T-helper 17 cell (primary cell): ENCODE measurements around the gene PDZK1. TPM values are rescaled to one million over a fixed set of nuclear protein-coding genes. Genes with fewer than 3 reads are reported as not detected.
"Not testable (repeated sequence)": the region's sequence is repeated elsewhere in the genome, so short reads cannot be mapped to it uniquely, and the experiment has no call there.

Experiments
- ATAC-seq: fragments of 150-1000 bp; cut with Tn5 transposase; 2 replicates; pipeline ENCODE4 v1.10.0; 2021; ENCODE audit warnings: mild to moderate bottlenecking, moderate library complexity
- DNase-seq, 3 donors: peaks; one replicate each; pipeline versions ENCODE4 v3.0.0 to v3.0.0-alpha.2; 2020 to 2021
- H3K9me3 ChIP-seq: one replicate; pipeline ENCODE4 v1.7.0; 2013; ENCODE audit warnings: low read length, mild to moderate bottlenecking; ENCODE audit not compliant: control insufficient read depth, poor library complexity, severe bottlenecking
- H3K27ac Mint-ChIP-seq: one replicate; pipeline ENCODE4 v1.8.0; 2022; ENCODE audit warnings: mild to moderate bottlenecking, moderate library complexity, mixed read lengths
- H3K27me3 Mint-ChIP-seq: one replicate; pipeline ENCODE4 v1.8.0; 2022; ENCODE audit warnings: mixed read lengths
- H3K36me3 Mint-ChIP-seq: one replicate; pipeline ENCODE4 v1.8.0; 2022; ENCODE audit warnings: low read depth, mixed read lengths
- H3K4me1 Mint-ChIP-seq: one replicate; pipeline ENCODE4 v1.8.0; 2022; ENCODE audit warnings: mild to moderate bottlenecking, mixed read lengths
- H3K4me3 Mint-ChIP-seq: one replicate; pipeline ENCODE4 v1.8.0; 2022; ENCODE audit warnings: mild to moderate bottlenecking, moderate library complexity, mixed read lengths
- total RNA-seq, 4 donors: library from RNA in 2 of 4; stranded (reverse) in 2 of 4; gene quantifications; one replicate each; pipeline ENCODE4 v1.2.3 and lab custom pipeline; 2022 to 2026

Gene PDZK1
- total RNA-seq = under 1 TPM in 1 of 2 donors, not detected in 1; 0.55 TPM
- total RNA-seq (lab: John Stamatoyannopoulos, UW) = 0 to 0.08 reads per million in 2 donors

DNA sequence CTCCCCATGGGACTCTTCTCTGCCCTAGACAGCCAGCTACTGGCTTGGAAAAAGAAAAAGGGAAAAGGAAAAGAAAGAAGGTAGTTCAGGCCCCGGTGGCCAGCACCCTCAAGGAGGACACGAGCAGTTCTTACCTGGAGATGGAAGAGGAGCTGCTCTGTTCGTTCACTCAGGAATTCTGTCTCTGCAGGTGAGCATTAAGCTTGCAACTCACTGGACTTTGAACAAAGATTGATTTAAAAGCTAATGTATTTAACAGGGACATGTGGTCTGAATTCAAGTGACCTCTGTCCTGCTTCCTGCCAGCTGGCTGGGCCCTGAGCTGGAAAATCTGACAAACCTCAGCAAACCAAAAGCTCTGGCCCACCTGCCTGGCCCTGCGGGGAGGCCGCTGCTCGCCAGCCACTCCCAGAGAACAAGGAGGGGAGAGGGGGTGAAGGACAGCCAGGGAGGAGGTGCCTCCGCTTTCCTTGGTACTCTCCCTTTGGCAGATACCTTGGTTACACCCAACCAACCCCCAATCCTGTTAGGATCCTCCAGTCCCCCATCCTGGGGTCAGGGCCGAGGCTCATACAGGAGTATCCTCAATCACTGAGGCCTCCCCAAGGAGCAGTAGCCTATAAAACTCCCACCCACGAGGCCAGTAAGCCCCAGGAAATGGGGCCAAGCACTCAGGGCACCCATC lies at the start of gene PDZK1:
Gene PDZK1, minus strand, starts transcription at position 186 of the 685 bp plus-strand sequence. CDS start 19,347 bp downstream, outside the sequence.
- no peak for ATAC-seq

DNA sequence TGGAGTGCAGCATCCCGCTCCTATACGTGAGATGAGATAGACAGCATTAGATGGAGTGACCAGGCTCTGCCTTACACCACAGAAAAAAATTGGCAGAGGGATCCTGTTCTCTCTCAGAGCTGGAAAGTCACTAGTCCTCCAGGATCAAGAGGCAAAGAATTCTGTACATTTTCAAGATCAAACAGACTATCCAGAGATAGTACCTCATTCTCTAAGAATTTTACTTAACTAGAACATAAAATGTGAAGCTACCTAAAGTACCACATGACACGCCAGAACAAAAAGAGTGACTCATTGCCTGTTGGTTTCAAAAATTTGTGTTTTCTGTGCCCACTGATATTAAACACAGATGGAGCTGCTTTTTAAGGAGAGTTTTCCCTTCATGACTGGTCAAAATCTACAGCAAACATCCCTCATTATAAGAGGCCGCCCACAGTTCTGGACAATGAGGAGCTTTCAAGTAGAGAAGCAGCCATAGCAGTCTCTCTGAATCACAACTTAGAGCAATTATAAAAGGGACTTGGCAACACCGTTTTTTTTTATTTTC lies 44.4 kb upstream of the PDZK1 start:
- H3K4me3 Mint-ChIP-seq = no peak overlapping the region
- H3K27me3 Mint-ChIP-seq = no peaks in the 10 kb centered on the region
- DNase-seq (no peak), ATAC-seq (no peak)
- H3K36me3 Mint-ChIP-seq = peaks cover 21% of the 10 kb centered on the region
- H3K9me3 ChIP-seq = no peaks in the 10 kb centered on the region
- H3K27ac Mint-ChIP-seq = no peak overlapping the region
- peaks cover 11% of the 10 kb centered on the region for H3K4me1 Mint-ChIP-seq

More for the DNA sequence above, at the start of gene PDZK1:
- H3K27me3 Mint-ChIP-seq = peaks cover 10% of the 10 kb centered on the region
- no peak within 1 kb of the TSS for H3K4me3 Mint-ChIP-seq
- peaks cover 4% of the 10 kb centered on the region for H3K4me1 Mint-ChIP-seq
- H3K9me3 ChIP-seq = no peaks in the 10 kb centered on the region
- no peak within 1 kb of the TSS for H3K27ac Mint-ChIP-seq
- no peak for DNase-seq
- no peaks in the 10 kb centered on the region for H3K36me3 Mint-ChIP-seq

DNA sequence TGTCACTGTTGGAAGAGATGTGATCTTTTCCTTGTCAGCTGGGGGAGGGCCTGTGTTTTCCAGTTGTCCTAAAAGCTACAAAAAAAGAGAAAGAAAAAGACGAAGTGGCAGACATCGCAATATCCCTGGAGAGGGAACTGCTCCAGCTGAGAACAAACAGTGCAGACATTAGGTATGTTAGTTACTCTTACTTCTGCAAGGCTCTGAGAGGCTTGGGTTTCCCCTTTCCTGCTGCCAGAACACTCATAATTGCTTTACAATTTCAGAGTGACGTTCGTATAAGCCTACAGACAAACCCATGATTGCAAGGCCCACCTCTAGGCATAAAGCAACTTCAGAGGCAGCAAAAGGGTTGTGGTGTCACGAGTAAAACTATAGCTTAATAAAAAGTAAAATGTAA lies 43.3 kb upstream of the PDZK1 start:
- Mint-ChIP-seq H3K36me3 (peaks cover 21% of the 10 kb centered on the region), H3K4me3 (no peak overlapping the region), H3K27ac (peak overlapping the region; percentile 47), H3K4me1 (peaks cover 11% of the 10 kb centered on the region), H3K27me3 (no peaks in the 10 kb centered on the region)
- ATAC-seq (no peak), DNase-seq (no peak)
- no peaks in the 10 kb centered on the region for H3K9me3 ChIP-seq

DNA sequence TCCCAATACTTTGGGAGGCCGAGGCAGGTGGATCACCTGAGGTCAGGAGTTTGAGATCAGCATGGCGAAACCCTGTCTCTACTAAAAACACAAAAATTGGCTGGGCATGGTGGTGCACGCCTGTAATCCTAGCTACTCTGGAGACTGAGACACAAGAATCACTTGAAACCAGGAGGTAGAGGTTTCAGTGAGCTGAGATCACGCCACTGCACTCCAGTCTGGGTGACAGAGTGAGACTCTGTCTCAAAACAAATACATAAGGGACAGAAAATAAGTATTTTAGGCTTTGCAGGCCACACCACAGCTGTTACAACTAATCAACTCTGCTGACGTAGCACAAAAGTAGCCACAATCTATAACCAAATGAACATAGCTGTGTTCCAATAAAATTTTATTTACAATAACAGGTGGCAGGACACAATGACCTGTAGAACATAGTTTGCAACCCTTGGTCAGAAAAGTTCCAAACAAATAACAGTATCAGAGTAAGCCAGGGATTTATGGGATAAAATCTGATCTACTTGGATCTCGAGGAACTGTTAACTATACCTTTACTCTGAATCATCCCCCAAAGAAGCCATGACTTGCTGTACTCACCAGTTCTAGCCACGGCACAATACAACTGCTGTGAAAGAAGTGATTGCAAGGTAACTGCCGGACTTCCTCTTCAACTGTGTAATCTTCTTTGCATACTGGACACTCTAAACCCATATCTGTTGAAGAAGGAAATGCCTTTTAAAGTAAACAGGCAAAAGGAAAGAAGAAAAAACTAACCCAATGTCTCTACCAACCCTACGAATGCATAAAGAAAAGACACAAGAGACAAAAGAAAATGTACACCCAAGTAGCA lies 40.5 kb upstream of the PDZK1 start:
- peaks cover 24% of the 10 kb centered on the region for H3K36me3 Mint-ChIP-seq
- no peaks in the 10 kb centered on the region for H3K9me3 ChIP-seq
- H3K4me3 Mint-ChIP-seq = no peak overlapping the region
- ATAC-seq (no peak), DNase-seq (no peak)
- no peak overlapping the region for H3K27ac Mint-ChIP-seq
- no peaks in the 10 kb centered on the region for H3K27me3 Mint-ChIP-seq
- peaks cover 11% of the 10 kb centered on the region for H3K4me1 Mint-ChIP-seq

DNA sequence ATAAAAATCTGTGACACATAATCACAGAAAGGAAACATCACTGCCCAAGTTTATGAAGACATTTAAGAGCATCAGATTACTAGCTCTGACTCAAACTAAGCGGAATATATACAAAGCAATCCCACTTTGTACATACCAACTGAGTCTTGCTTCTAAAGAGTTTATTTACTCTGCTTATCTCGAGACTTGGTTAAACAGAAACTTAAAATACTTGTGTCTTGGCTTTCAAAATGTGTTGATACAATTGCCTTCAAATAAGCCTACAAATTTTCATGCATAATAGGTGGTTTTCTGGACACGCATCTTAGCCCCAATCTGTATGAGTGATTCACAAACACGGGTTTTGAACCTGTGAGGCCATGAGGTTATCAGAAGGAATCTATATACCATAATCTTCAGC lies 33.1 kb upstream of the PDZK1 start:
- H3K27me3 Mint-ChIP-seq = no peaks in the 10 kb centered on the region
- no peaks in the 10 kb centered on the region for H3K9me3 ChIP-seq
- ATAC-seq (no peak), DNase-seq (no peak)
- peaks cover 7% of the 10 kb centered on the region for H3K4me1 Mint-ChIP-seq
- peak overlapping the region; percentile 21 for H3K4me3 Mint-ChIP-seq
- no peak overlapping the region for H3K27ac Mint-ChIP-seq
- peaks cover 9% of the 10 kb centered on the region for H3K36me3 Mint-ChIP-seq

DNA sequence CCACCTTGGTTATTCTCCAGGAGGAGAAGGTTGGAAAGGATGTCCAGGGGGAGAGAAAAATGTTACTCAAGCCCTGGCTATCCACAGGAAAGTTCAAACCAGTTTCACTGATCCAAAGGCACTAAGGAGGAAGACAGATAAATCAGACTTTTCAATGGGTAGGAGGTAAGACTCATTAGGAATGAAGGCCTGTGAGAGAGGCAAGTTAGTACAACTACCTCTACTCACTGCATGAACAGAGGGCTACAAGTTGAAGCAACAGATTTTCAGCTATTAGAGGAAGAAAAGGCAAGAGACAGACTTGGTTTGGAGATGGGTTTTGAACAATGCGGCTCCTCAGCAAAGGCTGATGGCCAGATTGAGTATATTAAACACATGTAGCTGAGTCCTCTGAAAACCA lies 29.0 kb upstream of the PDZK1 start:
- DNase-seq = no peak
- Mint-ChIP-seq H3K4me1 (peaks cover 13% of the 10 kb centered on the region), H3K27me3 (no peaks in the 10 kb centered on the region), H3K36me3 (peaks cover 4% of the 10 kb centered on the region), H3K4me3 (no peak overlapping the region), H3K27ac (no peak overlapping the region)
- ATAC-seq = no peak
- no peaks in the 10 kb centered on the region for H3K9me3 ChIP-seq

DNA sequence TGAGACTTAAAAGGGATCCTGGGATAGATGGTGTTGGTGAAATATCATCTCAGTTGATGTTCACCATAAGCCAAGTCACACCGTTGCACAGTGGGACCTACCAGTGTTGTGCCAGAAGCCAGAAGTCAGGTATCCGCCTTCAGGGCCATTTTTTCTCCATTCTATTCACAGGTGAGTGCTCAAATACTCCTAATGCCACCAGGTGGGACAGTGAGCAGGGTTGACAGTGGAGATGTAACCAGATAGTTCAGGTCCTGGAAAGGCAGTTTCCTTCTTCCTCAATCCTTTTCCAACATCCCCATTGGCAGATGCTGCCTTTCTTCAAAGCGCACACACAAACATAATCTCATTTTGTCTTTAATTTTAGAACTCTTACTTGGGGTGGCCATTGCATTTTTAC lies 23.7 kb upstream of the PDZK1 start:
- no peaks in the 10 kb centered on the region for H3K9me3 ChIP-seq
- Mint-ChIP-seq H3K27me3 (no peaks in the 10 kb centered on the region), H3K36me3 (peaks cover 6% of the 10 kb centered on the region), H3K27ac (no peak overlapping the region), H3K4me3 (no peak overlapping the region), H3K4me1 (peaks cover 6% of the 10 kb centered on the region)
- ATAC-seq = no peak
- DNase-seq = no peak

DNA sequence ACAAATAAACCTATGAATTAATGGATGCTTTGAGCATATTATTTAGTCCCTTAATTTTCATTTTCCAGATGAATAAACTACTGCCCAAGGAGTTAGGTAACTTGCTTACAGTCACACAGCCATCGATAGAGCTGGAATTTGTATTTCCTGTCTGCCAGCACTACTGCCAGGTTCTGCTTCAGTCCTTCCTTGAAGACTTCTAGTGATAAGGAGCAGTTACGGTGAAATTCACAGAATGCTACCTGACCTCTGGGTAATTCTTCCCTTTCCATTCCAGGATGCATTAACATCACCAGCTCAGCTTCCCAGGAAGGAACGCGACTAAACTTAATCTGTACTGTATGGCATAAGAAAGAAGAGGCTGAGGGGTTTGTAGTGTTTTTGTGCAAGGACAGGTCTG lies 23.3 kb upstream of the PDZK1 start:
- Mint-ChIP-seq H3K27ac (no peak overlapping the region), H3K4me3 (no peak overlapping the region), H3K36me3 (peaks cover 6% of the 10 kb centered on the region), H3K27me3 (no peaks in the 10 kb centered on the region), H3K4me1 (peaks cover 6% of the 10 kb centered on the region)
- no peaks in the 10 kb centered on the region for H3K9me3 ChIP-seq
- DNase-seq (no peak), ATAC-seq (no peak)

DNA sequence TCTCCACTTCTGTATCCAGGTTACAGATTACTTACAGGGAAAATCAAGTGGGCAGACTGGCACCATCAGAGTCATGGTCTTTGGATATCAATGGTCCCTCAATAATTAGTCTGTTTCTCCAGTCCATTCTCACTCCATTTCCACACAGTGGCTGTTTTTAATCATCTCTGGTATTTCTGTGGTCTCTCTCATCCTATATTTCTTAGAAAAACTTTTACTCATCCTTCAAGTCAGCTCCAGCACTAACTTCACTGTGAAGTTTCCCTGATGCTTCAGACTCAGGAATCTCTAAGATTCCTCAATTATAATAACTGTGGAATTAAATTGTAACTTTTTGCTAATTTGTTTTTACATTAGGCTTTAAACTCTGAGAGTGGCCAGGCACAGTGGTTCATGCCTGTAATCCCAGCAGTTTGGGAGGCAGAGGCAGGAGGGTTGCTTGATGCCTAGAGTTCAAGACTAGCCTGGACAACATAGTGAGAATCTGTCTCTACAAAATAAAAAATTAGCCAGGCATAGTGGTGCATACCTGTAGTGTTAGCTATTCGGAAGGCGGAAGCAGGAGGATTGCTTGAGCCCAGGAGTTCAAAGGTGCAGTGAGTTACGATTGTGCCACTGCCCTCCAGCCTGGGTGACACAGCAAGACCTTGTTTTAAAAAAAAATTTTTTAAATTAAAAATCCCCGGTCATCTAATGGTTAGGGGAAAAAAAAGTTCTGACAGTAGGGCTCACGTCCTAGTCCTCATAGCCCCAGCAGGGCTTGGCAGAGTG lies 22.7 kb upstream of the PDZK1 start:
- H3K27ac Mint-ChIP-seq = no peak overlapping the region

DNA sequence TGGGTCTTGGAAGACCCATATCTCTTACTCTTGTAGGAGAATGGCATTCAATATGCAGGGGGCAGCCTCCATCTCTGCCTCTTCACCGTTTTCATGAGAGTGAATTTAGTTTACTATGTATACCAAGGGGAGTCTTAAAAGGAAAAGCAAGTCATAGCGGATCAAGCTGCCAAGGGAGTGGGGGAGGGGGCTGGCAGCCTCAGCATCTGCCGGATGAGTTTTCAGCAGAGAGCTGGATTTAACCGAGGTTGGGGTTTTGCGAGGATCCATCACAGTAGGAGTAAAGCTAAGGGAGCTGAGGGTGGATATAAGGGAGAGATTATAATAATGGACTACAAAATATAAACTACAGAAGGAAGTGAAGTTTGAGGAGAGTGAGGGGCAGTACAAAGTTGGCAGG lies 22.0 kb upstream of the PDZK1 start:
- Mint-ChIP-seq H3K27ac (no peak overlapping the region), H3K27me3 (no peaks in the 10 kb centered on the region), H3K4me3 (no peak overlapping the region), H3K4me1 (peaks cover 5% of the 10 kb centered on the region), H3K36me3 (peaks cover 6% of the 10 kb centered on the region)
- no peaks in the 10 kb centered on the region for H3K9me3 ChIP-seq
- no peak for ATAC-seq
- DNase-seq = no peak

More for the DNA sequence above, 22.7 kb upstream of the PDZK1 start:
- no peaks in the 10 kb centered on the region for H3K9me3 ChIP-seq
- no peaks in the 10 kb centered on the region for H3K27me3 Mint-ChIP-seq
- H3K36me3 Mint-ChIP-seq = peaks cover 6% of the 10 kb centered on the region
- H3K4me3 Mint-ChIP-seq = no peak overlapping the region
- ATAC-seq (no peak), DNase-seq (no peak)
- H3K4me1 Mint-ChIP-seq = peaks cover 6% of the 10 kb centered on the region

DNA sequence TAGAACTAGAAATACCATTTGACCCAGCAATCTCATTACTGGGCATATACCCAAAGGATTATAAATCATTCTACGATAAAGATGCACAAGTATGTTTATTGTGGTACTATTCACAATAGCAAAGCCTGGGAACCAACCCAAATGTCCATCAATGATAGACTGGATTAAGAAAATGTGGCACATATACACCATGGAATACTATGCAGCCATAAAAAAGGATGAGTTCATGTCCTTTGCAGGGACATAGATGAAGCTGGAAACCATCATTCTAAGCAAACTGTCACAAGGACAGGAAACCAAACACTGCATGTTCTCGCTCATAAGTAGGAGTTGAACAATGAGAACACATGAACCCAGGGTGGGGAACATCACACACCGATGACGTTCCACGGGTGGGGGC lies 19.0 kb upstream of the PDZK1 start:
- H3K36me3 Mint-ChIP-seq, ATAC-seq, H3K4me3 Mint-ChIP-seq, H3K27ac Mint-ChIP-seq, DNase-seq, H3K9me3 ChIP-seq, H3K4me1 Mint-ChIP-seq: not testable (repeated sequence)
- H3K27me3 Mint-ChIP-seq = peaks cover 12% of the 10 kb centered on the region

DNA sequence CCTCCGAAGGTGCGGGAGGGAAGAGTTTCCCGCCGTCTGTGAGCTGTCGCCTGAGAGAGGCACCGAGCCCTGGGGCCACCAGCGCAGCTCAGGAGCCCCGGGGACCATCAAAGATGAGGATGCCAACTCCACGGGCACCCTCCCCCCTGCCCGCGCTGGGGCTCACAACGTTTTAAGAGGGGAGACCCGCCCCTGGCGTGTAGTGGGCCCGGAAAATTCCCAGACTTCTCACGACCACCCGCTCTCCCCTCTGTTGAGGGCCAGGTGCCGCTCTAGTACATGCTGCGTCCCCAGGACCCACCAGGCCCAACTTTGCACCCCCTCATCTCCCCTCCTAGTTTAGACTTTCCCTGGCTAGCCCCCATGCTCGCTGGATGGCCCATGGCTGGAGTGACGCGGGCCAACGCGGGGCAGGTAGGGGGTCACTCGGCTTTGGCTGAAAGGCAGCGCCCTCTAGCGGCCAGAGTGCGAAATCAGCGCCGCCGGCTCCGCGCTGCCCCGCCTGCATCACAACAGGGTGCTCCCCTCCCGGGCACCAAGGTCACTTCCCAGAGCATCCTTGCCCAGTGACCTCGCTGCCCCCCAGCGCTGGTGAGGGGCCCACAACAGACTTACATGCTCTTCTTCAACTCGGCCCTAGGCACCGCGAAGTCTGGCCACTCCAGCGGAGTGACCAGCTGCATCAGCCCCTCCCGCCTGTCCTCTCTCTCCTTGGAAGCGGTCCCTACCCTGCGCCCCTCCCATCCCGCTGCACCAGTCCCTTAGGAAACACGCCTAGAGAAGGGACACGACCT lies 13.9 kb upstream of the PDZK1 start:
- Mint-ChIP-seq H3K27me3 (peaks cover 25% of the 10 kb centered on the region), H3K4me1 (peaks cover 13% of the 10 kb centered on the region), H3K36me3 (no peaks in the 10 kb centered on the region), H3K4me3 (peak overlapping the region; percentile 79), H3K27ac (peak overlapping the region; percentile 67)
- H3K9me3 ChIP-seq = no peaks in the 10 kb centered on the region
- peak; percentile 46 to 69 (median 67) for DNase-seq
- ATAC-seq = peak; percentile 86
